ENCODE measurements around the gene ARHGEF16. TPM values are rescaled to one million over a fixed set of nuclear protein-coding genes. Genes with fewer than 3 reads are reported as not detected.

ARHGEF16 gene
- total and polyA plus RNA-seq, 2 donors (not counting 1 experiment from before 2014, with no cell fraction given) = 0.13 to 0.22 TPM

GRCh38 chr1:3423245-3423829 is 31.1 kb upstream of the ARHGEF16 start:
- POLR2A ChIA-PET = no interaction called here
- H3K36me3 ChIP-seq (replicated peaks in 1 of 2; ENCODE audit: control extremely low read depth in 1 of 2, control insufficient read depth in 1 of 2, extremely low read depth in 1 of 2, insufficient read depth in 2 of 2, low read length in 1 of 2) = no peaks in the 10 kb centered on the region
- no peak overlapping the region for H2AFZ ChIP-seq (ENCODE audit: insufficient read depth, low read depth, low read length, poor library complexity, severe bottlenecking)
- H3K4me2 ChIP-seq (replicated peaks; ENCODE audit: low read depth, low read length, poor library complexity, severe bottlenecking) = no peak overlapping the region
- H4K20me1 ChIP-seq (ENCODE audit: control insufficient read depth, insufficient read depth, low read length, poor library complexity, severe bottlenecking) = no peaks in the 10 kb centered on the region
- intact Hi-C loops (cut with micrococcal nuclease) = loop anchor here (5.0 to 10.0 kb wide), 2 partner anchors 411 to 1229 kb away; partner anchors contain the start of gene FAAP20
- peaks cover 0 to 3% (median 0%) of the 10 kb centered on the region in 4 experiments for H3K27me3 ChIP-seq (replicated peaks in 1 of 4; ENCODE audit: control extremely low read depth in 1 of 4, control insufficient read depth in 3 of 4, insufficient read depth in 4 of 4, low read length in 3 of 4)
- ATAC-seq (ENCODE audit: low read depth) = no peak
- H3K27ac Mint-ChIP-seq = no peak overlapping the region
- DNase-seq = no peak
- TF ChIP-seq EZH2 (IDR thresholded peaks at IDR 0.05; ENCODE audit: borderline replicate concordance, insufficient read depth, low read depth, low read length, poor library complexity, severe bottlenecking) (no peak), CTCF (IDR thresholded peaks at IDR 0.05) (no peak)
- no peaks in the 10 kb centered on the region for H3K9me3 ChIP-seq (ENCODE audit: control extremely low read depth in 1 of 3, control insufficient read depth in 2 of 3, insufficient read depth in 1 of 3, low read length in 2 of 3)
- H3K9me3 Mint-ChIP-seq (ENCODE audit: insufficient read depth) = no peaks in the 10 kb centered on the region
- H3K4me3 ChIP-seq (ENCODE audit: control extremely low read depth in 1 of 5, extremely low read depth in 1 of 5, insufficient read depth in 1 of 5, low read depth in 2 of 5, low read length in 4 of 5) = no peak overlapping the region
- 29% methylated on average over 23 of the region's 23 CpGs for WGBS (ENCODE audit: insufficient coverage)
- H3K4me1 Mint-ChIP-seq = no peaks in the 10 kb centered on the region
- H3K27me3 Mint-ChIP-seq = peaks cover 15% of the 10 kb centered on the region
- no peaks in the 10 kb centered on the region for H3K79me2 ChIP-seq (ENCODE audit: control insufficient read depth, insufficient read depth, low read length)
- no peak overlapping the region for H3K4me3 Mint-ChIP-seq
- CTCF ChIA-PET = interaction anchor here (0.5 to 2.2 kb wide), 2 partner anchors 411 to 953 kb away, joined by 3 to 9 read pairs; no protein-coding TSS in a partner anchor
- peaks cover 0 to 6% of the 10 kb centered on the region in 2 donors for H3K4me1 ChIP-seq (ENCODE audit: control insufficient read depth in 2 of 2, insufficient read depth in 2 of 2, low read length in 2 of 2)
- H3K27ac ChIP-seq (ENCODE audit: low read length in 2 of 2) = no peak overlapping the region
- H3K9ac ChIP-seq (ENCODE audit: low read length) = no peak overlapping the region

- Histone ChIP-seq H3K36me3 (replicated peaks in 1 of 2; ENCODE audit: control extremely low read depth in 1 of 2, control insufficient read depth in 1 of 2, extremely low read depth in 1 of 2, insufficient read depth in 2 of 2, low read length in 1 of 2) (no peaks in the 10 kb centered on the region), H3K27me3 (replicated peaks in 1 of 4; ENCODE audit: control extremely low read depth in 1 of 4, control insufficient read depth in 3 of 4, insufficient read depth in 4 of 4, low read length in 3 of 4) (peaks cover 0 to 3% (median 0%) of the 10 kb centered on the region in 4 experiments), H3K79me2 (ENCODE audit: control insufficient read depth, insufficient read depth, low read length) (no peaks in the 10 kb centered on the region), H3K9ac (ENCODE audit: low read length) (no peak overlapping the region), H3K27ac (ENCODE audit: low read length in 2 of 2) (no peak overlapping the region), H2AFZ (ENCODE audit: insufficient read depth, low read depth, low read length, poor library complexity, severe bottlenecking) (no peak overlapping the region), H3K4me1 (ENCODE audit: control insufficient read depth in 2 of 2, insufficient read depth in 2 of 2, low read length in 2 of 2) (peaks cover 0 to 6% of the 10 kb centered on the region in 2 donors), H4K20me1 (ENCODE audit: control insufficient read depth, insufficient read depth, low read length, poor library complexity, severe bottlenecking) (no peaks in the 10 kb centered on the region), H3K4me3 (ENCODE audit: control extremely low read depth in 1 of 5, extremely low read depth in 1 of 5, insufficient read depth in 1 of 5, low read depth in 2 of 5, low read length in 4 of 5) (no peak overlapping the region), H3K4me2 (replicated peaks; ENCODE audit: low read depth, low read length, poor library complexity, severe bottlenecking) (no peak overlapping the region), H3K9me3 (ENCODE audit: control extremely low read depth in 1 of 3, control insufficient read depth in 2 of 3, insufficient read depth in 1 of 3, low read length in 2 of 3) (no peaks in the 10 kb centered on the region)
- Mint-ChIP-seq H3K4me3 (no peak overlapping the region), H3K27me3 (peaks cover 15% of the 10 kb centered on the region), H3K4me1 (no peaks in the 10 kb centered on the region), H3K27ac (no peak overlapping the region), H3K9me3 (ENCODE audit: insufficient read depth) (no peaks in the 10 kb centered on the region)
- WGBS (ENCODE audit: insufficient coverage) = 75% methylated on average over 27 of the region's 28 CpGs
- TF ChIP-seq CTCF (IDR thresholded peaks at IDR 0.05) = no peak
- TF ChIP-seq EZH2 (IDR thresholded peaks at IDR 0.05; ENCODE audit: borderline replicate concordance, insufficient read depth, low read depth, low read length, poor library complexity, severe bottlenecking) = no peak
- CTCF ChIA-PET = interaction anchor here (0.5 to 2.2 kb wide), 6 partner anchors 411 to 1235 kb away, joined by 3 to 9 read pairs (median 3); no protein-coding TSS in a partner anchor
- no peak for DNase-seq
- no peak for ATAC-seq (ENCODE audit: low read depth)
- POLR2A ChIA-PET = no interaction called here
- intact Hi-C loops (cut with micrococcal nuclease) = loop anchor here (5.0 to 10.0 kb wide), 2 partner anchors 412 to 1229 kb away; partner anchors contain the start of gene FAAP20
Measured at GRCh38 chr1:3423896-3424611, 30.4 kb upstream of the ARHGEF16 start.
